Measurements from ENCODE around the gene STIM2. TPM values are rescaled to one million over a fixed set of nuclear protein-coding genes. Genes with fewer than 3 reads are reported as not detected.

Gene STIM2
- total and polyA plus RNA-seq, 2 donors (not counting 1 experiment from before 2014, with no cell fraction given): 48.6 to 96.0 TPM

DNA sequence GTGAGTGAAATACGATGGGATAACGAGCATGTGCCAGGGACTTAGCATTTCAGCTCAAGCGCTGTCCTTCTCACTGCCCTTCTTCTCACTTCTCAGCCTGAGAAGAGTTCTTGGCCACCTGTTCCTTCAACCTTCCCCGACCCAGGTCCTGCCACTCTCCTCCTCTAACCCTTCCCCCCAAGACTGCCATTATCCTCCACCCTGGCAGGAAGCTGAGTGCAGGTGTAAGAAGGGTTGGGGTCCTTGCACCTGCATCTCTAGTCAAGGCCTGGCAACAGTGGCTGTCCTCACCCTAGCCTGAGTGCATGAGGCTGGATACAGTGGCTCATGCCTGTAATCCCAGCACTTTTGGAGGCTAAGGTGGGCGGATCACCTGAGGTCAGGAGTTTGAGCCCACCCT, 19.9 kb upstream of the STIM2 start:
- H3K4me2 ChIP-seq (replicated peaks; ENCODE audit: low read depth, low read length, poor library complexity, severe bottlenecking): no peak overlapping the region
- DNase-seq (no peak), ATAC-seq (ENCODE audit: low read depth) (no peak)
- no peaks in the 10 kb centered on the region for H3K36me3 ChIP-seq (replicated peaks in 1 of 2; ENCODE audit: control extremely low read depth in 1 of 2, control insufficient read depth in 1 of 2, extremely low read depth in 1 of 2, insufficient read depth in 2 of 2, low read length in 1 of 2)
- no peaks in the 10 kb centered on the region for H3K79me2 ChIP-seq (ENCODE audit: control insufficient read depth, insufficient read depth, low read length)
- no peak overlapping the region for H3K9ac ChIP-seq (ENCODE audit: low read length)
- POLR2A ChIA-PET: interaction anchor here (0.7 kb wide), 1 partner anchor 115 kb away, joined by 4 read pairs; no protein-coding TSS in a partner anchor
- WGBS (ENCODE audit: insufficient coverage): 100% methylated on average over 1 of the region's 5 CpGs
- intact Hi-C loops (cut with micrococcal nuclease): no loop called here
- H2AFZ ChIP-seq (ENCODE audit: insufficient read depth, low read depth, low read length, poor library complexity, severe bottlenecking): no peak overlapping the region
- TF ChIP-seq, protein P1, sequence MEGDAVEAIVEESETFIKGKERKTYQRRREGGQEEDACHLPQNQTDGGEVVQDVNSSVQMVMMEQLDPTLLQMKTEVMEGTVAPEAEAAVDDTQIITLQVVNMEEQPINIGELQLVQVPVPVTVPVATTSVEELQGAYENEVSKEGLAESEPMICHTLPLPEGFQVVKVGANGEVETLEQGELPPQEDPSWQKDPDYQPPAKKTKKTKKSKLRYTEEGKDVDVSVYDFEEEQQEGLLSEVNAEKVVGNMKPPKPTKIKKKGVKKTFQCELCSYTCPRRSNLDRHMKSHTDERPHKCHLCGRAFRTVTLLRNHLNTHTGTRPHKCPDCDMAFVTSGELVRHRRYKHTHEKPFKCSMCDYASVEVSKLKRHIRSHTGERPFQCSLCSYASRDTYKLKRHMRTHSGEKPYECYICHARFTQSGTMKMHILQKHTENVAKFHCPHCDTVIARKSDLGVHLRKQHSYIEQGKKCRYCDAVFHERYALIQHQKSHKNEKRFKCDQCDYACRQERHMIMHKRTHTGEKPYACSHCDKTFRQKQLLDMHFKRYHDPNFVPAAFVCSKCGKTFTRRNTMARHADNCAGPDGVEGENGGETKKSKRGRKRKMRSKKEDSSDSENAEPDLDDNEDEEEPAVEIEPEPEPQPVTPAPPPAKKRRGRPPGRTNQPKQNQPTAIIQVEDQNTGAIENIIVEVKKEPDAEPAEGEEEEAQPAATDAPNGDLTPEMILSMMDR (IDR thresholded peaks at IDR 0.05): no peak
- TF ChIP-seq EZH2 (IDR thresholded peaks at IDR 0.05; ENCODE audit: borderline replicate concordance, insufficient read depth, low read depth, low read length, poor library complexity, severe bottlenecking): no peak
- CTCF ChIA-PET: no interaction called here
- H3K9me3 Mint-ChIP-seq (ENCODE audit: insufficient read depth): no peaks in the 10 kb centered on the region
- H3K4me1 Mint-ChIP-seq: peaks cover 5% of the 10 kb centered on the region
- no peak overlapping the region for H3K4me3 ChIP-seq (ENCODE audit: control extremely low read depth in 1 of 5, extremely low read depth in 1 of 5, insufficient read depth in 1 of 5, low read depth in 2 of 5, low read length in 4 of 5)
- H3K4me3 Mint-ChIP-seq: no peak overlapping the region
- H3K9me3 ChIP-seq (ENCODE audit: control extremely low read depth in 1 of 3, control insufficient read depth in 2 of 3, insufficient read depth in 1 of 3, low read length in 2 of 3): peaks cover 0 to 10% (median 2%) of the 10 kb centered on the region in 3 donors
- H4K20me1 ChIP-seq (ENCODE audit: control insufficient read depth, insufficient read depth, low read length, poor library complexity, severe bottlenecking): no peaks in the 10 kb centered on the region
- H3K27ac ChIP-seq (ENCODE audit: low read length in 2 of 2): no peak overlapping the region
- H3K27me3 Mint-ChIP-seq: no peaks in the 10 kb centered on the region
- peaks cover 0 to 3% of the 10 kb centered on the region in 2 donors for H3K4me1 ChIP-seq (ENCODE audit: control insufficient read depth in 2 of 2, insufficient read depth in 2 of 2, low read length in 2 of 2)
- H3K27me3 ChIP-seq (replicated peaks in 1 of 4; ENCODE audit: control extremely low read depth in 1 of 4, control insufficient read depth in 3 of 4, insufficient read depth in 4 of 4, low read length in 3 of 4): peaks cover 0 to 10% (median 0%) of the 10 kb centered on the region in 4 experiments
- H3K27ac Mint-ChIP-seq: no peak overlapping the region

DNA sequence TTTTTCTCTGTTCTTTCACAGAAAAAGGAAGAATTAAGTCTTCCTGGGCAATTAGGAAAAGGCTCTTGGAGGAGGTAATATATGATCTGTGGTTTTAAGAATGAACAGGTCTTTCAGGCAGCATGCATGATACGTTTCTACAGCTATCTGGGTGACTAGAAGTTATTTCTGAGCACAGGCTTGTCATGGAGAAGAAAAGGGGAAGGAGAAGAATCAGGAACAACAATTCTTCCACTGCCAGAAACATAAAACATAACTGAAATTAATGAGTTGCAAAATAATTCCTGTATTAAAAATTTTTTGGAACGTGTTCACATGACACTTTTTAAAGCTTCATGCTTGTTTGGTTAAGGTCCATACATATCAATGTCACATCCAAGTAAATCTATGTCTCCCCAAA, 17.7 kb upstream of the STIM2 start:
- TF ChIP-seq, protein P1 (IDR thresholded peaks at IDR 0.05): no peak
- no peak for TF ChIP-seq EZH2 (IDR thresholded peaks at IDR 0.05; ENCODE audit: borderline replicate concordance, insufficient read depth, low read depth, low read length, poor library complexity, severe bottlenecking)
- DNase-seq: no peak
- intact Hi-C loops (cut with micrococcal nuclease): loop anchor here (2.0 kb wide), 1 partner anchor 14 kb away; no protein-coding TSS in a partner anchor

More for the DNA sequence above, 17.7 kb upstream of the STIM2 start:
- Histone ChIP-seq H3K9ac (ENCODE audit: low read length) (no peak overlapping the region), H2AFZ (ENCODE audit: insufficient read depth, low read depth, low read length, poor library complexity, severe bottlenecking) (no peak overlapping the region), H3K4me2 (replicated peaks; ENCODE audit: low read depth, low read length, poor library complexity, severe bottlenecking) (no peak overlapping the region), H3K9me3 (ENCODE audit: control extremely low read depth in 1 of 3, control insufficient read depth in 2 of 3, insufficient read depth in 1 of 3, low read length in 2 of 3) (peaks cover 0 to 3% (median 0%) of the 10 kb centered on the region in 3 donors), H3K4me1 (ENCODE audit: control insufficient read depth in 2 of 2, insufficient read depth in 2 of 2, low read length in 2 of 2) (peaks cover 0 to 3% of the 10 kb centered on the region in 2 donors), H3K79me2 (ENCODE audit: control insufficient read depth, insufficient read depth, low read length) (no peaks in the 10 kb centered on the region), H3K27me3 (replicated peaks in 1 of 4; ENCODE audit: control extremely low read depth in 1 of 4, control insufficient read depth in 3 of 4, insufficient read depth in 4 of 4, low read length in 3 of 4) (peaks cover 0 to 4% (median 0%) of the 10 kb centered on the region in 4 experiments), H3K27ac (ENCODE audit: low read length in 2 of 2) (no peak overlapping the region), H3K4me3 (ENCODE audit: control extremely low read depth in 1 of 5, extremely low read depth in 1 of 5, insufficient read depth in 1 of 5, low read depth in 2 of 5, low read length in 4 of 5) (no peak overlapping the region), H4K20me1 (ENCODE audit: control insufficient read depth, insufficient read depth, low read length, poor library complexity, severe bottlenecking) (no peaks in the 10 kb centered on the region), H3K36me3 (replicated peaks in 1 of 2; ENCODE audit: control extremely low read depth in 1 of 2, control insufficient read depth in 1 of 2, extremely low read depth in 1 of 2, insufficient read depth in 2 of 2, low read length in 1 of 2) (no peaks in the 10 kb centered on the region)
- Mint-ChIP-seq H3K4me1 (peaks cover 5% of the 10 kb centered on the region), H3K27me3 (peaks cover 4% of the 10 kb centered on the region), H3K27ac (no peak overlapping the region), H3K9me3 (ENCODE audit: insufficient read depth) (peaks cover 3% of the 10 kb centered on the region), H3K4me3 (no peak overlapping the region)
- no peak for ATAC-seq (ENCODE audit: low read depth)
- POLR2A ChIA-PET: no interaction called here
- CTCF ChIA-PET: no interaction called here
- no CpG with 5 or more reads among the region's 2 CpGs for WGBS (ENCODE audit: insufficient coverage)

Measured in B cell (primary cell).